Ovary (tissue), 9 donors: ENCODE results near the gene FMO4. TPM values are rescaled to one million over a fixed set of nuclear protein-coding genes. Genes with fewer than 3 reads are reported as not detected.
"Not testable (repeated sequence)": the region's sequence is repeated elsewhere in the genome, so short reads cannot be mapped to it uniquely, and the experiment has no call there.

Experiments used
- DNase-seq, 5 donors: peaks; one replicate each; pipeline ENCODE4 v3.0.0-alpha.2; 2019 to 2020
- H3K27ac ChIP-seq, 2 donors: fragments of 200-600 bp; one replicate each; pipeline versions ENCODE4 v1.5.1 to v1.8.0; 2019 to 2022
- H3K27me3 ChIP-seq: fragments of 200-600 bp; one replicate; pipeline ENCODE4 v1.8.0; 2022
- H3K36me3 ChIP-seq: fragments of 200-600 bp; sonication (generic); one replicate; pipeline ENCODE4 v1.5.1; 2019
- H3K4me1 ChIP-seq: one replicate; pipeline ENCODE4 v1.8.1; 2013; ENCODE audit warnings: mild to moderate bottlenecking, moderate library complexity; ENCODE audit not compliant: insufficient read depth
- H3K4me3 ChIP-seq: fragments of 200-600 bp; sonication (generic); one replicate; pipeline ENCODE4 v1.5.1; 2017
- H3K9me3 ChIP-seq, 2 donors: fragments of 200-600 bp in 1 of 2; sonication (generic) in 1 of 2; one replicate each; pipeline versions ENCODE4 v1.5.1 to v1.8.1; 2013 to 2019; ENCODE audit warnings: mild to moderate bottlenecking in 1 of 2, moderate library complexity in 1 of 2
- EP300 ChIP-seq: sonication (generic); formaldehyde crosslinking; IDR thresholded peaks from one replicate; pipeline ENCODE4 v1.6.1; 2017; ENCODE audit warnings: antibody characterized with exemption
- POLR2A ChIP-seq: fragments of 450-650 bp; IDR thresholded peaks from one replicate; pipeline ENCODE4 v1.6.1; 2017; ENCODE audit warnings: antibody characterized with exemption, mild to moderate bottlenecking, moderate library complexity
- WGBS, 3 donors: extraction: QIAGEN DNeasy Blood & Tissue Kit in 1 of 3; methylation state at CpG; one replicate each; pipeline versions ENCODE4 v1.1.5 to v1.1.7; 2013 to 2017; 5-methylcytosine and 5-hydroxymethylcytosine counted together
- intact Hi-C, 4 donors: fragments of 100-400 bp; cut with DNase I; formaldehyde crosslinking; loops; one replicate each; pipeline versions ENCODE4 v1.11.0 to v1.15.1; 2022 to 2023
- polyA plus RNA-seq, 2 donors: library from polyadenylated mRNA; stranded (reverse); fragments of 200-250 nt in 1 of 2; fragments of 350-450 nt in 1 of 2; fragmentation: Illumina TruSeq in 1 of 2; extraction: RNeasy Lipid Tissue Mini Kit (QIAGEN cat#74804) in 1 of 2; gene quantifications; one replicate each; pipeline ENCODE4 v1.2.3, GENCODE V29; 2013 to 2014
- small RNA-seq: library from RNA; depleted of rRNA; stranded (forward); fragments of <200 nt; gene quantifications from one replicate; pipeline ENCODE3, GENCODE V24; 2016
- total RNA-seq, 7 donors: library from RNA; depleted of rRNA in 2 of 7; stranded (reverse); fragments of >200 nt in 2 of 7; fragmentation: NEBNext Ultra II Directional in 3 of 7; extraction: Animal tissue kit (Norgen Biotek cat#: 25700) in 3 of 7; gene quantifications; one replicate each; pipeline versions ENCODE4 v1.1.0 to v1.2.4, GENCODE V29; 2016 to 2023
- TF ChIP-seq, protein P1 (sequence below), 3 donors: fragments of 450-650 bp in 2 of 3; fragments of 200-600 bp in 1 of 3; IDR thresholded peaks; one replicate each; pipeline versions ENCODE4 v1.5.1 to v1.8.0; 2016 to 2022; ENCODE audit warnings: antibody characterized with exemption in 3 of 3, mild to moderate bottlenecking in 1 of 3
- donor health status: DM: no; HTN: no; CAD: no; lungs with moderate emphysema.
- donor health status: DM: no; HTN: no; CAD: no.
- donor health status: Bipolar disorder and iron deficiency.
- donor health status: DM: yes; HTN: yes; CAD: no.
- donor health status: DM: no; HTN: no; CAD: no.
- donor health status: DM: yes; HTN: yes; CAD: no.

The FMO4 gene
- total and polyA plus RNA-seq, 9 donors = 1.9 to 8.0 (median 3.7) TPM

DNA sequence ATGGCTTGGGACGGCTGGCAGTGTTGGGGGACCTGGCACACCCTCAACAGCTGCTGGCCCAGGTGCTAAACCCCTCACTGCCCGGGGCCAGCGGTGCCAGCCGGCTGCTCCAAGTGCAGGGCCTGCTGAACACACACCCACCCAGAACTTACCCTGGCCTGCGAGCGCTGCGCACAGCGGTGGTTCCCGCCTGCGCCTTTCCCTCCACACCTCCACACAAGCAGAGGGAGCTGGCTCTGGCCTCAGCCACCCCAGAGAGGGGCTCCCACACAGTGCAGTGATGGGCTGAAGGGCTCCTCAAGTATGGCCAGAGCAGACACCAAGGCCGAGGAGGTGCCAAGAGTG, 67.9 kb downstream of the FMO4 start:
- intact Hi-C loops = no loop called here
- Histone ChIP-seq H3K4me1 (no peaks in the 10 kb centered on the region), H3K9me3 (no peaks in the 10 kb centered on the region), H3K27ac (no peak overlapping the region), H3K4me3 (no peak overlapping the region), H3K36me3 (no peaks in the 10 kb centered on the region), H3K27me3 (no peaks in the 10 kb centered on the region)
- no peak for DNase-seq
- WGBS, 3 donors = 92 to 96% (median 93%) methylated on average over 11 of the region's 11 CpGs
- TF ChIP-seq EP300 (no peak), POLR2A (no peak)
- TF ChIP-seq, protein P1, sequence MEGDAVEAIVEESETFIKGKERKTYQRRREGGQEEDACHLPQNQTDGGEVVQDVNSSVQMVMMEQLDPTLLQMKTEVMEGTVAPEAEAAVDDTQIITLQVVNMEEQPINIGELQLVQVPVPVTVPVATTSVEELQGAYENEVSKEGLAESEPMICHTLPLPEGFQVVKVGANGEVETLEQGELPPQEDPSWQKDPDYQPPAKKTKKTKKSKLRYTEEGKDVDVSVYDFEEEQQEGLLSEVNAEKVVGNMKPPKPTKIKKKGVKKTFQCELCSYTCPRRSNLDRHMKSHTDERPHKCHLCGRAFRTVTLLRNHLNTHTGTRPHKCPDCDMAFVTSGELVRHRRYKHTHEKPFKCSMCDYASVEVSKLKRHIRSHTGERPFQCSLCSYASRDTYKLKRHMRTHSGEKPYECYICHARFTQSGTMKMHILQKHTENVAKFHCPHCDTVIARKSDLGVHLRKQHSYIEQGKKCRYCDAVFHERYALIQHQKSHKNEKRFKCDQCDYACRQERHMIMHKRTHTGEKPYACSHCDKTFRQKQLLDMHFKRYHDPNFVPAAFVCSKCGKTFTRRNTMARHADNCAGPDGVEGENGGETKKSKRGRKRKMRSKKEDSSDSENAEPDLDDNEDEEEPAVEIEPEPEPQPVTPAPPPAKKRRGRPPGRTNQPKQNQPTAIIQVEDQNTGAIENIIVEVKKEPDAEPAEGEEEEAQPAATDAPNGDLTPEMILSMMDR (IDR thresholded peaks at IDR 0.05) = no peak

DNA sequence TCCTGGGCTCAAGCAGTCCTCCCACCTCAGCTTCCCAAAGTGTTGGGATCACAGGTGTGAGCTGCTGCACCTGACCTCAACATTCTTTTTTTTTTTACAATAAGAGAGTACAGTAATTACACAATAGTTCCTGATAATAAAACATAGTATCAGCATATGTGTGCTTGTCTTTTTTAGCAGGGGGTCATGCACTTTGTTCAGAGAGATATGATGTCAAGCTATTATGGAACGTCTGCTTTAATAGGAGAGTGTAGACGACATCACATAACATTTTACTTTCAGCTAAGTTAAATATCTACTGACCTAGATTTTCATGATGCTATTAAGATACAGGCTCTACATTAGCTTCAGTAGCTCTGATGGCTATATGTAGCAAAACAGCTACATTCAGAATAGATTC, 70.5 kb downstream of the FMO4 start:
- TF ChIP-seq POLR2A (no peak), EP300 (no peak)
- TF ChIP-seq, protein P1 (IDR thresholded peaks at IDR 0.05) = no peak

DNA sequence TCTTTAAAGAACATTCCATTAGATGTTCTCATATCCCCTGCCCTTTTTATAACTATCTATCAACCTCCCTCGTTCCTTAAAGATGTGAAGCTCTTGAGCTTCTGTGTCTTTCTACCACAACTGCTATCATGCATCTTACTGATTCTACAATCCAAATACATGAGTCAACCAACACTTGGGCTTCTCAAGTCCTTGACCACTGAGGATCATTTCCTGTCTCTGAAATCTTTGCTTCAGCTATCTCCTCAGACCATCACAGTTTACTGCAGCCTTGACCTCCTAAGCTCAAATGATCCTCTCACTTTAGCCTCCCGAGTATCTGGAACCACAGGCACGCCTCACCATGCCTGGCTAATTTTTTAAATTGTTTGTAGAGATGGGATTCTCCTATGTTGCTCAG, 75.2 kb downstream of the FMO4 start:
- H3K27ac ChIP-seq = no peak overlapping the region
- intact Hi-C loops = no loop called here
- H3K9me3 ChIP-seq = no peaks in the 10 kb centered on the region
- H3K36me3 ChIP-seq = no peaks in the 10 kb centered on the region
- no peaks in the 10 kb centered on the region for H3K27me3 ChIP-seq
- H3K4me3 ChIP-seq = no peak overlapping the region
- TF ChIP-seq POLR2A (no peak), EP300 (no peak)
- TF ChIP-seq, protein P1 (IDR thresholded peaks at IDR 0.05) = no peak
- H3K4me1 ChIP-seq = no peaks in the 10 kb centered on the region
- 62 to 77% (median 74%) methylated on average over 3 of the region's 3 CpGs for WGBS, 3 donors
- DNase-seq = no peak

More for the DNA sequence above, 70.5 kb downstream of the FMO4 start:
- no peaks in the 10 kb centered on the region for H3K36me3 ChIP-seq
- DNase-seq = no peak
- H3K27me3 ChIP-seq = no peaks in the 10 kb centered on the region
- WGBS, 3 donors = 24 to 54% (median 37%) methylated on average over 2 of the region's 2 CpGs
- no peak overlapping the region for H3K4me3 ChIP-seq
- no peaks in the 10 kb centered on the region for H3K4me1 ChIP-seq
- no peak overlapping the region for H3K27ac ChIP-seq
- intact Hi-C loops = no loop called here
- H3K9me3 ChIP-seq = no peaks in the 10 kb centered on the region

DNA sequence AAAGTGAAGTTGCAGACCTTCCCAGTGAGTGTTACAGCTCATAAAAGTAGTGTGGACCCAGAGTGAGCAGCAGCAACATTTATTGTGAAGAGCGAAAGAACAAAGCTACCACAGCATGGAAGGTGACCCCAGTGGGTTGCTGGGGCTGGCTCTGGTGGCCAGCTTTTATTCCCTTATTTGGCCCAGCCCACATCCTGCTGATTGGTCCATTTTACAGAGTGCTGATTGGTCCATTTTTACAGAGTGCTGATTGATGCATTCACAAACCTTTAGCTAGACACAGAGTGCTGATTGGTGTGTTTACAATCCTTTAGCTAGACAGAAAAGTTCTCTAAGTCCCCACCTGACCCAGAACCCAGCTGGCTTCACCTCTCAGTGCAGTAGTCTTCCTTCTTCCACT, 76.8 kb downstream of the FMO4 start:
- H3K27ac ChIP-seq, H3K4me1 ChIP-seq, intact Hi-C loops, DNase-seq, H3K9me3 ChIP-seq, H3K27me3 ChIP-seq, H3K36me3 ChIP-seq, H3K4me3 ChIP-seq: not testable (repeated sequence)
- WGBS, 3 donors = 89 to 100% (median 100%) methylated on average over 1 of the region's 1 CpG

Small RNA genes within 50 kb of the gene (small RNA-seq; reads per million reads assigned to genes)
- gene SRP14P4 = not detected

Other genes starting within 250 kb of the FMO4 start
- 1 to 10 TPM in 2 of 7 donors, under 1 TPM in 4, not detected in 1; 0.15 to 1.5 (median 0.68) TPM for gene FMO3, start 223.3 kb upstream of the FMO4 start, total RNA-seq
- gene FMO3, start 223.3 kb upstream of the FMO4 start, polyA plus RNA-seq = 1 to 10 TPM in 1 of 2 donors, under 1 TPM in 1; 0.34 to 1.7 TPM
- 10 to 100 TPM in 1 of 7 donors, 1 to 10 TPM in 6; 1.6 to 11.3 (median 5.5) TPM for gene FMO2, start 128.9 kb upstream of the FMO4 start, total RNA-seq
- gene FMO2, start 128.9 kb upstream of the FMO4 start, polyA plus RNA-seq = 10 to 100 TPM in 1 of 2 donors, 1 to 10 TPM in 1; 5.8 to 12.8 TPM
- gene FMO1, start 65.7 kb upstream of the FMO4 start, total RNA-seq = 10 to 100 TPM in 2 of 7 donors, 1 to 10 TPM in 4, not detected in 1; 4.1 to 15.0 (median 5.8) TPM
- 10 to 100 TPM in 1 of 2 donors, 1 to 10 TPM in 1; 3.8 to 32.2 TPM for gene FMO1, start 65.7 kb upstream of the FMO4 start, polyA plus RNA-seq
- 100 to 1,000 TPM in 5 of 7 donors, 10 to 100 TPM in 2; 51.6 to 136 (median 107) TPM for gene PRRC2C, start 171.3 kb downstream of the FMO4 start, total RNA-seq
- 10 to 100 TPM; 30.7 to 69.3 TPM for gene PRRC2C, start 171.3 kb downstream of the FMO4 start, polyA plus RNA-seq